ENCODE measurements around the gene SCARF2. TPM values are rescaled to one million over a fixed set of nuclear protein-coding genes. Genes with fewer than 3 reads are reported as not detected.
"Not testable (repeated sequence)": the region's sequence is repeated elsewhere in the genome, so short reads cannot be mapped to it uniquely, and the experiment has no call there.

The SCARF2 gene
- total RNA-seq, 2 donors from 2014 or later = 0.48 TPM; not detected in 1

- no peak for ATAC-seq
- no peaks in the 10 kb centered on the region for H3K4me1 Mint-ChIP-seq (ENCODE audit: low read depth in 2 of 2)
- H3K4me3 Mint-ChIP-seq = no peak overlapping the region
- DNase-seq (ENCODE audit: low spot score) = no peak
- no peaks in the 10 kb centered on the region for H3K9me3 Mint-ChIP-seq
- peaks cover 0 to 2% of the 10 kb centered on the region in 2 donors for H3K27me3 Mint-ChIP-seq
- H3K27ac Mint-ChIP-seq = no peak overlapping the region
- H3K36me3 Mint-ChIP-seq = no peaks in the 10 kb centered on the region
These were observed 50.7 kb downstream of the SCARF2 start for GRCh38 chr22:20386972-20387371.

- no peak for ATAC-seq
These were observed 51.3 kb downstream of the SCARF2 start for GRCh38 chr22:20386336-20386735.

GRCh38 chr22:20384865-20385264 is 52.8 kb downstream of the SCARF2 start:
- Mint-ChIP-seq H3K27me3 (peaks cover 0 to 2% of the 10 kb centered on the region in 2 donors), H3K27ac (no peak overlapping the region), H3K4me3 (no peak overlapping the region), H3K9me3 (no peaks in the 10 kb centered on the region), H3K4me1 (ENCODE audit: low read depth in 2 of 2) (no peaks in the 10 kb centered on the region), H3K36me3 (no peaks in the 10 kb centered on the region)
- DNase-seq (ENCODE audit: low spot score) (no peak), ATAC-seq (no peak)

More at GRCh38 chr22:20386336-20386735, 51.3 kb downstream of the SCARF2 start:
- Mint-ChIP-seq H3K4me1 (ENCODE audit: low read depth in 2 of 2) (no peaks in the 10 kb centered on the region), H3K27ac (no peak overlapping the region), H3K36me3 (no peaks in the 10 kb centered on the region), H3K27me3 (peaks cover 0 to 2% of the 10 kb centered on the region in 2 donors), H3K4me3 (no peak overlapping the region), H3K9me3 (no peaks in the 10 kb centered on the region)
- no peak for DNase-seq (ENCODE audit: low spot score)

- no peak overlapping the region for H3K4me3 Mint-ChIP-seq
- no peak for ATAC-seq
- H3K9me3 Mint-ChIP-seq = no peaks in the 10 kb centered on the region
- H3K27ac Mint-ChIP-seq = no peak overlapping the region
- H3K4me1 Mint-ChIP-seq (ENCODE audit: low read depth in 2 of 2) = no peaks in the 10 kb centered on the region
- DNase-seq (ENCODE audit: low spot score) = no peak
- H3K36me3 Mint-ChIP-seq = no peaks in the 10 kb centered on the region
- peaks cover 0 to 2% of the 10 kb centered on the region in 2 donors for H3K27me3 Mint-ChIP-seq
These were observed 53.5 kb downstream of the SCARF2 start for GRCh38 chr22:20384171-20384570.

GRCh38 chr22:20383538-20383937 is 54.1 kb downstream of the SCARF2 start:
- H3K27me3 Mint-ChIP-seq = peaks cover 0 to 2% of the 10 kb centered on the region in 2 donors
- ATAC-seq (no peak), DNase-seq (ENCODE audit: low spot score) (no peak)
- H3K4me3 Mint-ChIP-seq = no peak overlapping the region
- H3K4me1 Mint-ChIP-seq (ENCODE audit: low read depth in 2 of 2) = no peaks in the 10 kb centered on the region
- H3K27ac Mint-ChIP-seq = no peak overlapping the region
- H3K9me3 Mint-ChIP-seq = no peaks in the 10 kb centered on the region
- no peaks in the 10 kb centered on the region for H3K36me3 Mint-ChIP-seq

- H3K27ac Mint-ChIP-seq = no peak overlapping the region
- H3K4me1 Mint-ChIP-seq (ENCODE audit: low read depth in 2 of 2) = no peaks in the 10 kb centered on the region
- H3K9me3 Mint-ChIP-seq = no peaks in the 10 kb centered on the region
- H3K4me3 Mint-ChIP-seq = no peak overlapping the region
- H3K36me3 Mint-ChIP-seq = no peaks in the 10 kb centered on the region
- H3K27me3 Mint-ChIP-seq = no peaks in the 10 kb centered on the region
- DNase-seq (ENCODE audit: low spot score) (no peak), ATAC-seq (no peak)
These were observed 57.1 kb downstream of the SCARF2 start for GRCh38 chr22:20380486-20380885.

GRCh38 chr22:20378684-20379083 is 58.9 kb downstream of the SCARF2 start:
- not testable (repeated sequence) for H3K9me3 Mint-ChIP-seq; H3K27me3 Mint-ChIP-seq; H3K4me3 Mint-ChIP-seq; H3K4me1 Mint-ChIP-seq (ENCODE audit: low read depth in 2 of 2); H3K36me3 Mint-ChIP-seq; ATAC-seq; H3K27ac Mint-ChIP-seq; DNase-seq (ENCODE audit: low spot score)

GRCh38 chr22:20378110-20378509 is 59.5 kb downstream of the SCARF2 start:
- Mint-ChIP-seq H3K4me3 (no peak overlapping the region), H3K36me3 (no peaks in the 10 kb centered on the region), H3K4me1 (ENCODE audit: low read depth in 2 of 2) (no peaks in the 10 kb centered on the region), H3K27ac (no peak overlapping the region), H3K9me3 (no peaks in the 10 kb centered on the region), H3K27me3 (peaks cover 2 to 6% of the 10 kb centered on the region in 2 donors)
- no peak for DNase-seq (ENCODE audit: low spot score)
- ATAC-seq = no peak

- H3K27me3 Mint-ChIP-seq; DNase-seq (ENCODE audit: low spot score); H3K27ac Mint-ChIP-seq; H3K9me3 Mint-ChIP-seq; ATAC-seq; H3K4me1 Mint-ChIP-seq (ENCODE audit: low read depth in 2 of 2); H3K36me3 Mint-ChIP-seq; H3K4me3 Mint-ChIP-seq: not testable (repeated sequence)
These were observed 60.6 kb downstream of the SCARF2 start for GRCh38 chr22:20376983-20377382.

- H3K4me3 Mint-ChIP-seq; H3K27me3 Mint-ChIP-seq; H3K4me1 Mint-ChIP-seq (ENCODE audit: low read depth in 2 of 2); H3K9me3 Mint-ChIP-seq; DNase-seq (ENCODE audit: low spot score); H3K36me3 Mint-ChIP-seq; H3K27ac Mint-ChIP-seq; ATAC-seq: not testable (repeated sequence)
These were observed 61.3 kb downstream of the SCARF2 start for GRCh38 chr22:20376281-20376680.

Other genes with a start within 250 kb of the SCARF2 start
- under 1 TPM; 0.48 to 0.78 TPM for gene RTN4R, start 169.5 kb downstream of the SCARF2 start, total RNA-seq
- 10 to 100 TPM; 18.7 to 27.2 TPM for gene DGCR6L, start 117.8 kb downstream of the SCARF2 start, total RNA-seq
- 10 to 100 TPM in 1 of 2 donors, 1 to 10 TPM in 1; 3.7 to 11.9 TPM for gene ZNF74, start 43.7 kb downstream of the SCARF2 start, total RNA-seq
- 10 to 100 TPM; 15.9 to 21.0 TPM for gene KLHL22, start 58.0 kb upstream of the SCARF2 start, total RNA-seq
- gene MED15, start 69.8 kb upstream of the SCARF2 start, total RNA-seq = 100 to 1,000 TPM; 171 to 178 TPM